ENCODE data around the gene EXOC6B.

DNA sequence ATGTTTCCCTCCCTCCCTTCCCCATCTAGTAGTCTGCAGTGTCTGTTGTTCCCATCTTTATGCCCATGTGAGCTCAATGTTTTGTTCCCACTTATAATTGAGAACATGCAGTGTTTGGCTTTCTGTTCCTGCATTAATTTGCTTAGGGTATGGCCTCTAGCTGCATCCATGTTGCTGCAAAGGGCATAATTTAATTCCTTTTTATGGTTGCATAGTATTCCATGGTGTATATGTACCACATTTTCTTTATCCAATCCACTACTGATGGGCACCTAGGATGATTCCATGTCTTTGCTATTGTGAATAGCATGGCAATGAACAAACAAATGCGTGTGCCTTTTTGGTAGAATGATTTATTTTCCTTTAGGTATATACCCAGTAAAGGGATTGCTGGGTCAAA lies 617.6 kb downstream of the EXOC6B start:
- TF ChIP-seq, protein P1, sequence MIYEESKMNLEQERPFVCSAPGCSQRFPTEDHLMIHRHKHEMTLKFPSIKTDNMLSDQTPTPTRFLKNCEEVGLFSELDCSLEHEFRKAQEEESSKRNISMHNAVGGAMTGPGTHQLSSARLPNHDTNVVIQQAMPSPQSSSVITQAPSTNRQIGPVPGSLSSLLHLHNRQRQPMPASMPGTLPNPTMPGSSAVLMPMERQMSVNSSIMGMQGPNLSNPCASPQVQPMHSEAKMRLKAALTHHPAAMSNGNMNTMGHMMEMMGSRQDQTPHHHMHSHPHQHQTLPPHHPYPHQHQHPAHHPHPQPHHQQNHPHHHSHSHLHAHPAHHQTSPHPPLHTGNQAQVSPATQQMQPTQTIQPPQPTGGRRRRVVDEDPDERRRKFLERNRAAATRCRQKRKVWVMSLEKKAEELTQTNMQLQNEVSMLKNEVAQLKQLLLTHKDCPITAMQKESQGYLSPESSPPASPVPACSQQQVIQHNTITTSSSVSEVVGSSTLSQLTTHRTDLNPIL (CRISPR knock-in tag; IDR thresholded peaks at IDR 0.05; ENCODE audit: low read depth), result no peak
- no peak for TF ChIP-seq ZC3H10 (CRISPR knock-in tag; IDR thresholded peaks at IDR 0.05)
- no peak for TF ChIP-seq RARB (CRISPR knock-in tag; IDR thresholded peaks at IDR 0.05)
- TF ChIP-seq GLIS3 (CRISPR knock-in tag; IDR thresholded peaks at IDR 0.05), result no peak
- TF ChIP-seq, protein P2, sequence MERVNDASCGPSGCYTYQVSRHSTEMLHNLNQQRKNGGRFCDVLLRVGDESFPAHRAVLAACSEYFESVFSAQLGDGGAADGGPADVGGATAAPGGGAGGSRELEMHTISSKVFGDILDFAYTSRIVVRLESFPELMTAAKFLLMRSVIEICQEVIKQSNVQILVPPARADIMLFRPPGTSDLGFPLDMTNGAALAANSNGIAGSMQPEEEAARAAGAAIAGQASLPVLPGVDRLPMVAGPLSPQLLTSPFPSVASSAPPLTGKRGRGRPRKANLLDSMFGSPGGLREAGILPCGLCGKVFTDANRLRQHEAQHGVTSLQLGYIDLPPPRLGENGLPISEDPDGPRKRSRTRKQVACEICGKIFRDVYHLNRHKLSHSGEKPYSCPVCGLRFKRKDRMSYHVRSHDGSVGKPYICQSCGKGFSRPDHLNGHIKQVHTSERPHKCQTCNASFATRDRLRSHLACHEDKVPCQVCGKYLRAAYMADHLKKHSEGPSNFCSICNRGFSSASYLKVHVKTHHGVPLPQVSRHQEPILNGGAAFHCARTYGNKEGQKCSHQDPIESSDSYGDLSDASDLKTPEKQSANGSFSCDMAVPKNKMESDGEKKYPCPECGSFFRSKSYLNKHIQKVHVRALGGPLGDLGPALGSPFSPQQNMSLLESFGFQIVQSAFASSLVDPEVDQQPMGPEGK (CRISPR knock-in tag; IDR thresholded peaks at IDR 0.05; ENCODE audit: borderline replicate concordance), result no peak
- TF ChIP-seq TCF4 (CRISPR knock-in tag; IDR thresholded peaks at IDR 0.05; ENCODE audit: borderline replicate concordance), result no peak
- no peak for TF ChIP-seq BACH2 (CRISPR knock-in tag; IDR thresholded peaks at IDR 0.05; ENCODE audit: borderline replicate concordance)
- TF ChIP-seq, protein P3, sequence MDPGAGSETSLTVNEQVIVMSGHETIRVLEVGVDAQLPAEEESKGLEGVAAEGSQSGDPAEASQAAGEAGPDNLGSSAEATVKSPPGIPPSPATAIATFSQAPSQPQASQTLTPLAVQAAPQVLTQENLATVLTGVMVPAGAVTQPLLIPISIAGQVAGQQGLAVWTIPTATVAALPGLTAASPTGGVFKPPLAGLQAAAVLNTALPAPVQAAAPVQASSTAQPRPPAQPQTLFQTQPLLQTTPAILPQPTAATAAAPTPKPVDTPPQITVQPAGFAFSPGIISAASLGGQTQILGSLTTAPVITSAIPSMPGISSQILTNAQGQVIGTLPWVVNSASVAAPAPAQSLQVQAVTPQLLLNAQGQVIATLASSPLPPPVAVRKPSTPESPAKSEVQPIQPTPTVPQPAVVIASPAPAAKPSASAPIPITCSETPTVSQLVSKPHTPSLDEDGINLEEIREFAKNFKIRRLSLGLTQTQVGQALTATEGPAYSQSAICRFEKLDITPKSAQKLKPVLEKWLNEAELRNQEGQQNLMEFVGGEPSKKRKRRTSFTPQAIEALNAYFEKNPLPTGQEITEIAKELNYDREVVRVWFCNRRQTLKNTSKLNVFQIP (CRISPR knock-in tag; IDR thresholded peaks at IDR 0.05; ENCODE audit: borderline replicate concordance, low read depth), result no peak
- no peak for TF ChIP-seq ARNTL (CRISPR knock-in tag; IDR thresholded peaks at IDR 0.05; ENCODE audit: borderline replicate concordance, low read depth)
- no peak for TF ChIP-seq SNAI2 (CRISPR knock-in tag; IDR thresholded peaks at IDR 0.05)
- no peak for TF ChIP-seq ISL1 (CRISPR knock-in tag; IDR thresholded peaks at IDR 0.05)
- TF ChIP-seq CSDC2 (CRISPR knock-in tag; IDR thresholded peaks at IDR 0.05), result no peak

All from SK-N-SH treated with all-trans-retinoic acid at 6 μM for 48 hours (cell line).